ENCODE data around the gene HS6ST3.

HS6ST3 gene

DNA sequence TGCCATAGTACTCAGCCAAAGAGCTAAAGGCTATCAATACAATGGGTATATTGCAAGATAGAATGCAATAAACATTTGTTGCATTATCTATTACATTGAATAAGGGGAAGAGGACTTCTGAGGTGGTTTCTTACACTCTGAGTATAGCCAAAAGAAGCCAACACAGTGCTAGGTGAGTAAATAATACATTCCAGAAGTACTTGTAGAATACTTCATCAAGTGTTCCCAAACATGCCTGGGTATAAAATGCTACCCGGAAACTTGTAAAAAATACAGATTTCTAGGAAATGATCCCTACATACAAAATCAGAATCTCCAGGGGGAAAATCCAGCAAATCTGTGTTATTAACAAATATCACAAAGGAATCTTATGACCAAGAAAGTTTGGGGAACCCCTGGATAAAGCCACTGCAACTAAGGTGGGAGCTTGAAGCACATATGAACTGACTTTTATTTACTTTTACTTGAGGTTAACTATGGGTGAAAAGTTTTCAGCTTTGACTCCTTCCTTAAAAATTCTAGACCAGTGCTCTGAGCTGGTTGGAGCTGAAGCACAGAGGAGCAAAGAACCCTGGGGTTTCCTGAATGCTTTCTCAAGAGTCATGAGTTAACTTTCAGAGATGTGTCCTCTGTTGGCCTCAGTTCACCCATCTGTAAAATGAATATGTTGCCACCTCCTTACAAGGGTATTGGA, 768.4 kb downstream of the HS6ST3 start:
- no peak for DNase-seq

DNA sequence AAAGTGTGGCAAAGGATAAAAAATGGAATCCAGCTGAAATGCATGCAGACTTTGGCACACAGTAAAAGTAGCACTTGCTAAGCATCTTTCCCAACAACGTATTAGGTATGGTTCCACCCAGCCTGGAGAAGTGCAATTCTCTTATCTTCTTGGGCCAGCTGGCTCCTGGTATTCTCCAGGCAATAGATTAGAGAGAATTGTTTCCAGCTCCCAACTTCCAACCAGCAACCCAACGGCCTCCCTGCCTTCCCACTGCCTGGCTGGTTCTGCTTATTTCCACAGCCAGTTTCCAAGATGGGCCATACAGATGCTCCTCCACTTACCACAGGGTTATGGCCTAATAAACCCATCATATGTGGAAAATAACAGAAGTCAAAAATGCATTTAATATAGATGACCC, 771.0 kb downstream of the HS6ST3 start:
- DNase-seq: no peak

DNA sequence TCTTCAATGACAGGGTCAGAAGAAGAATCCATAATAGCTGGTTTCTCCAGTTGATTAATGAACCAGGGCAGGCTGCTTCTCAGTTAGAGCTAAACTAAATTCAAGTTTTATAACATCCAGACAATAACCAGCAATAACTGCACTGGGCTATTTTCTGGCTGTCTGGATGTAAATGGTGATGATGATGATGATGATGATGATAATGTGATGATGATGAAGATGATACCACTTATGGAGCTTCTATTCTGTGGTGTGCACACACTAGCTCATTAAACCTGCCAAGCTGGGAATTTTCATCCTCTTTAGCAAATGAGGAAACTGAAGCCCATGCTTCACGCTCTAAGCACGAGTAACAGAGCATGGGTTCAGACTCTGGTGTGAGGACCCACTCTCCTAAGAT, 772.2 kb downstream of the HS6ST3 start:
- no peak for DNase-seq

DNA sequence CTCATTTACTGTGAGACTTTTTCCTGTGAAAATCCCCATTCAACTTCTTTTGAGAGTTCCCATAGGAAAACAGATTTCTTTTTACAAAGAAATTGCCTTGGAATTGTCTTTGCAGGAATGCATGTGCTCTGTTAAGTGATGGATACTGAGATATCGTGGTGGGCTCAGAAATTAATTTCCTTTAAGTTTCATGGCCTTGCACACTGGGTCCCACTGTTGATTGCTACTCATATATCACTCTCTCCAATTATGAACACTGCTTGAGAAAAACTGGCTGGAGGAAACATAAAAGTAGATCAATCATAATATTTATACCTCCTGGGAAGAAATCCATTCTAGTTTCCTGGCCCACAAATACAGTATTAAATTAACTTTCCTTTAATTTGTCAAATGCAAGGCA, 773.1 kb downstream of the HS6ST3 start:
- no peak for DNase-seq

DNA sequence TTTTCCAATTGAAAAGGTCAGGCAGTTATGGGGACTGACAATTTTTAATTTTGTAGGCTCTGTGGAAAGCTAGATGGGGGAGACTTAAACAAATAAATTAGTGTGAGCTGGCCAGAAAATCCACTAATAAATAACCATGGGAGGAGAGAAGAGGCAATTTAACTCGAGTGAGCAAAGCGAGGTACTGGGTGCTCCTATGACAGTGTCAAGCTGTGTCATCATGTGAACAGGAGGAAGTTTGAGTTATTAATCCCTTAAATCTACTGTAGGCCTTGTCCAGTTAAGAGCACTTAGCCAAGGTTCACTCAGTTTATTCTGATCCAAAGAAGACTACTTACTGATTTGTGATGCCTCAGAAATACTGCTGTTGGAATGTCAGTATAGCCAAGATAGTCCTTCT, 781.6 kb downstream of the HS6ST3 start:
- no peak for DNase-seq

DNA sequence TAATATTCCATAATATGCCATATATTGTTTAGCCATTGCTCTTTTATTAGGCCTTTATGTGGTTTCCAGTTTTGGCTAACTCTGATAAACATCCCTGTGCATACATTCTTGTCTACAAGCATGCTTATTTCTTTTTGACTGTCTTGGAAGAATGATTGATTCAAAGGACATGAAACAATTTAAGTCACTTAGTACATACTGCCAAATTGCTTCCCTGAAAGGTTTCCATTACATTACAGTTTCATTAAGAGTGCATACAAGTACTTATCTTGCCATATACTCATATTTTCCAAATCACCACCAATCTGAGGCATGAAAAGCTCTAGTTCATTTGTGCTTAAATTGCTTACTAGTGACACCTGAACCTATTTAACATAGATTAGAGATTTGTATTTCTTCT, 790.5 kb downstream of the HS6ST3 start:
- no peak for DNase-seq
